Kidney (tissue), 14 donors: ENCODE data around the gene CD84. TPM values are rescaled to one million over a fixed set of nuclear protein-coding genes. Genes with fewer than 3 reads are reported as not detected.

ENCODE experiments used
- DNase-seq, 5 donors: peaks; one replicate each; pipeline ENCODE4 v3.0.0-alpha.2; 2013 to 2020
- FAIRE-seq: peaks from 2 replicates; lab custom pipeline; 2012; peaks lifted over from hg19 to GRCh38; lab: Jason Lieb, UNC
- H3K27ac ChIP-seq, 2 donors: one replicate each; pipeline ENCODE4 v1.7.0; 2013; ENCODE audit warnings: low read depth in 2 of 2, low read length in 2 of 2, inconsistent platforms in 1 of 2
- H3K27me3 ChIP-seq: one replicate; pipeline ENCODE4 v1.7.1; 2013; ENCODE audit warnings: low read length, inconsistent platforms; ENCODE audit not compliant: control insufficient read depth, insufficient read depth
- H3K36me3 ChIP-seq, 3 donors: one replicate each; pipeline versions ENCODE4 v1.7.0 to v1.7.1; 2013; ENCODE audit warnings: low read length in 3 of 3, control low read depth in 1 of 3, inconsistent platforms in 1 of 3; ENCODE audit not compliant: insufficient read depth in 3 of 3, control insufficient read depth in 2 of 3
- H3K4me1 ChIP-seq, 3 donors: one replicate each; pipeline versions ENCODE4 v1.7.0 to v1.7.1; 2013; ENCODE audit warnings: low read length in 3 of 3, inconsistent platforms in 1 of 3, low read depth in 1 of 3; ENCODE audit not compliant: control insufficient read depth in 2 of 3, insufficient read depth in 2 of 3
- H3K4me3 ChIP-seq, 3 donors: one replicate each; pipeline versions ENCODE4 v1.7.0 to v1.8.1; 2013; ENCODE audit warnings: low read length in 3 of 3, control low read depth in 1 of 3, inconsistent platforms in 1 of 3
- H3K9ac ChIP-seq, 3 donors: one replicate each; pipeline versions ENCODE4 v1.7.0 to v1.7.1; 2013; ENCODE audit warnings: low read length in 3 of 3, control low read depth in 1 of 3, inconsistent platforms in 1 of 3
- H3K9me3 ChIP-seq, 3 donors: one replicate each; pipeline versions ENCODE4 v1.7.0 to v1.7.1; 2013; ENCODE audit warnings: low read length in 3 of 3, control low read depth in 1 of 3, inconsistent platforms in 1 of 3; ENCODE audit not compliant: control insufficient read depth in 2 of 3, insufficient read depth in 1 of 3
- intact Hi-C: fragments of 100-400 bp; cut with DNase I; formaldehyde crosslinking; loops from one replicate; pipeline ENCODE4 v1.11.1; 2022
- polyA plus RNA-seq: library from polyadenylated mRNA; stranded (reverse); fragments of 350-450 nt; fragmentation: Illumina TruSeq; extraction: RNeasy Lipid Tissue Mini Kit (QIAGEN cat#74804); gene quantifications from one replicate; pipeline ENCODE4 v1.2.3, GENCODE V29; 2014; ENCODE audit warnings: low read depth, low replicate concordance; ENCODE audit not compliant: insufficient read depth
- total RNA-seq: library from RNA; stranded (reverse); fragmentation: NEBNext Ultra II Directional; extraction: Animal tissue kit (Norgen Biotek cat#: 25700); gene quantifications from one replicate; pipeline ENCODE4 v1.2.1, GENCODE V29; 2021
- TF ChIP-seq, protein P1 (sequence below): IDR thresholded peaks from 3 replicates; pipeline ENCODE4 v1.5.1; 2012; ENCODE audit warnings: mild to moderate bottlenecking, moderate library complexity, borderline replicate concordance; ENCODE audit not compliant: insufficient read depth; ENCODE audit errors: extremely low read depth
- donor health status: control.
- donor health status: control.
- donor health status: control.
- donor health status: control.
- donor health status: control.
- donor health status: DM: yes; HTN: yes; CAD: no.
- donor health status: Normal renal cell carcinoma (clear cell type).

Gene CD84
- total and polyA plus RNA-seq, 2 donors from 2014 or later, result 0.30 to 17.5 TPM

DNA sequence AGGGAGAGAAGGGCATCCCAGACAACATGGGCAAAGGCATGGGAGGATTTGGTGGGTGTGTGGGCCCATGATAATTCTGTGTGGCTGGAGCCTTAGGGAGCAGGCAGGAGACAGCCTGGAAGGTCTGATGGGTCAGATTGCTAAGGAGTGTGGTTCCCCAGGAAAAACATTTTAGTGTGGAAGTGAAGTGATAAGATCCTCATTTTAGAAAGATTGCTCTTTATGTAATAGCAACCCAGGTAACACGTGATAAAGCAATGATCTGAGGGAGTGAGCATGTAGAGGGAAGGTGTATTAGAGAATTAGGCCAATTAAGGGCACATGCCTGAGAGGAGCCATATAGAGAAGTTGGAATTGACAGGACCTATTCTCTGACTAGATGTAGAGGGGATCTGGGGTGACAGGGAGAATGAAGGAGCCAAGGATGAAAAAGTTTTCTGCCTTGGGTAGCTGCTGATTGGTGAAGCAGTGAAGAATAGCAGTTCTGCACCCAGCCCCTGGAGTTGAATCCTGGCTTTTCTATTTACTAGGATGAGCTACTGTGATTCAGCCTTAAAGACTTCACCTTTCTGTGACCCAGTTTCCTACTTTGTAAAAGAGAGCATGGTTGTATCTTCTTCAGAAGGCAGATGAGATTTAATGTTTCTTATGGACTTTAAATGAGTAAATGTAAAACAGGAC, 37.5 kb downstream of the CD84 start:
- TF ChIP-seq, protein P1, sequence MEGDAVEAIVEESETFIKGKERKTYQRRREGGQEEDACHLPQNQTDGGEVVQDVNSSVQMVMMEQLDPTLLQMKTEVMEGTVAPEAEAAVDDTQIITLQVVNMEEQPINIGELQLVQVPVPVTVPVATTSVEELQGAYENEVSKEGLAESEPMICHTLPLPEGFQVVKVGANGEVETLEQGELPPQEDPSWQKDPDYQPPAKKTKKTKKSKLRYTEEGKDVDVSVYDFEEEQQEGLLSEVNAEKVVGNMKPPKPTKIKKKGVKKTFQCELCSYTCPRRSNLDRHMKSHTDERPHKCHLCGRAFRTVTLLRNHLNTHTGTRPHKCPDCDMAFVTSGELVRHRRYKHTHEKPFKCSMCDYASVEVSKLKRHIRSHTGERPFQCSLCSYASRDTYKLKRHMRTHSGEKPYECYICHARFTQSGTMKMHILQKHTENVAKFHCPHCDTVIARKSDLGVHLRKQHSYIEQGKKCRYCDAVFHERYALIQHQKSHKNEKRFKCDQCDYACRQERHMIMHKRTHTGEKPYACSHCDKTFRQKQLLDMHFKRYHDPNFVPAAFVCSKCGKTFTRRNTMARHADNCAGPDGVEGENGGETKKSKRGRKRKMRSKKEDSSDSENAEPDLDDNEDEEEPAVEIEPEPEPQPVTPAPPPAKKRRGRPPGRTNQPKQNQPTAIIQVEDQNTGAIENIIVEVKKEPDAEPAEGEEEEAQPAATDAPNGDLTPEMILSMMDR, result no peak
- no peaks in the 10 kb centered on the region for H3K36me3 ChIP-seq
- H3K27me3 ChIP-seq, result no peaks in the 10 kb centered on the region
- no peak overlapping the region for H3K9ac ChIP-seq
- H3K9me3 ChIP-seq, result no peaks in the 10 kb centered on the region
- DNase-seq, result no peak
- no peak for FAIRE-seq
- H3K4me3 ChIP-seq, result no peak overlapping the region
- peaks cover 0 to 3% (median 3%) of the 10 kb centered on the region in 3 donors for H3K4me1 ChIP-seq
- intact Hi-C loops, result no loop called here
- no peak overlapping the region for H3K27ac ChIP-seq

DNA sequence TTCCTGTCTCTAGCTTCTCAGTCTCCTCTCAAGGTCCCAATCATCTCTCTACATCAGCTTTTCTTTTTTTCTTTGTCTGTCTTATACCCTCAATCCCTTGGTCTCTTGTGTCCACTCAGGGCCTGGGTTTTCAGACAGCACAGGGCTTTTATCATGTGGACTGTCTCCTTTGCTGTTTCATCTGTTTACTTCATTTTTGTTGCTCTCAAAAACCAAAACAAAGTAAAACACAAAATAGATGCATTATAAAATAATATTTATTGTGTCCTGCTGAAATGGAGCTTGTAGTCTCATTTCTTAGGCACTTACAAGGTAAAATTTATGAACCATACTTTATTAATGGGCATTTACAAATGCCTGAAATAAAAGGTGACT, 38.5 kb downstream of the CD84 start:
- TF ChIP-seq, protein P1, result no peak
- Histone ChIP-seq H3K4me1 (peaks cover 0 to 3% (median 3%) of the 10 kb centered on the region in 3 donors), H3K9ac (no peak overlapping the region), H3K27me3 (no peaks in the 10 kb centered on the region), H3K36me3 (no peaks in the 10 kb centered on the region), H3K27ac (no peak overlapping the region), H3K9me3 (no peaks in the 10 kb centered on the region), H3K4me3 (no peak overlapping the region)
- DNase-seq, result no peak
- intact Hi-C loops, result no loop called here
- no peak for FAIRE-seq

DNA sequence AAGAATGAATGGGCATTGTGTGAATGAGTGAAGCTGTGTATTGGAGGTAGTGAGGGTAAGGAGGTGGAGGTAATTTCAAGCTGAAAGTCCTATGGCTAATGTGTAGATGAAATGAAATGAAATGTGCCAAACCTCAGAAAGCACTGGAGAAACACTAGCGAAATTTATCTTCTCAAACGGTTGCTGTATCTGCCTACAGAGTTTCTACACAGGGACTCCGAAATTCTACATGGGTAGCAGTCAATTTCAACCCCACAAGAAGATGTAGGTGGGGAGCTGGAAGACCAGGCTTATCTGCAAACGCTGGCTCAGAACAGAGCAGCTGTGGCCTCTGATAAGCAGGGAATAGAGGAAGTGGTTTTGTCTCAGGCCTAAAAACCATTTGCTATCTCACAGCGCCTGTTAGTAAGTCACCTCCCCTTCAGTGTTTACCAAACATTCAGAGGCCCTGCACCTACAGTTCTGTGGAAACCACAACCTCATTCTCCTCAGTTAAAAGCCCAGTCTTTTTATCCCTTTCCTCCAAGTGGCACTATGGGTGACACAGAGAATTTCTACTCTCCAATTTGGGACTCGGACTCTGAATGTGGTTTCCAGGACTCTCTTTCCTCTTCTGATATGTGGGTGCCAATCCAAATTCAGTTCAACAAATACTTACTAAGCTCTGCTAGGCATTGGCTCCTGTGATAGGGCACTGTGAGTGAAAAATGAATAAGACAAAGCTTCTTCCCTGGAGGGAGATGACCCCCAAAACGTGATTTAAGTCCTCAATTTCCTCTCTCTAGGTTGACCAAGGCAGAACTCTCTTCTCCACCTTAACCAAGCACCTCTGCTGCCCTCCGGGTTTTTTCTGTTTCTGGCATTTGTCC, 39.1 kb downstream of the CD84 start:
- Histone ChIP-seq H3K27me3 (no peaks in the 10 kb centered on the region), H3K9ac (no peak overlapping the region), H3K9me3 (peaks cover 0 to 2% (median under 1%) of the 10 kb centered on the region in 3 donors), H3K36me3 (no peaks in the 10 kb centered on the region), H3K4me3 (no peak overlapping the region), H3K27ac (no peak overlapping the region), H3K4me1 (peaks cover 0 to 3% (median 3%) of the 10 kb centered on the region in 3 donors)
- intact Hi-C loops, result no loop called here
- DNase-seq (no peak), FAIRE-seq (no peak)
- TF ChIP-seq, protein P1, result no peak
